Frontal cortex (tissue), 4 donors: Measurements from ENCODE around the gene SGTA. TPM values are rescaled to one million over a fixed set of nuclear protein-coding genes. Genes with fewer than 3 reads are reported as not detected.

Source experiments
- DNase-seq, 2 donors: peaks; one replicate each; pipeline ENCODE4 v3.0.0; 2012; ENCODE audit warnings: low spot score in 2 of 2
- FAIRE-seq: peaks from 2 replicates; lab custom pipeline; 2012; peaks lifted over from hg19 to GRCh38; lab: Jason Lieb, UNC
- total RNA-seq: library from RNA; depleted of rRNA; stranded (reverse); fragments of >200 nt; gene quantifications from one replicate; pipeline ENCODE4 v1.2.3, GENCODE V29; 2014
- donor health status: control.
- donor health status: control.
- donor health status: control.

The SGTA gene
- total RNA-seq, 1 donor from 2014 or later = 31.4 TPM

GRCh38 chr19:2732157-2732725, 50.8 kb downstream of the SGTA start:
- FAIRE-seq (no peak), DNase-seq (no peak)

GRCh38 chr19:2731181-2731995, 51.7 kb downstream of the SGTA start:
- FAIRE-seq (no peak), DNase-seq (no peak)

- no peak for FAIRE-seq
These were observed 52.9 kb downstream of the SGTA start for GRCh38 chr19:2729943-2730818.

DNA sequence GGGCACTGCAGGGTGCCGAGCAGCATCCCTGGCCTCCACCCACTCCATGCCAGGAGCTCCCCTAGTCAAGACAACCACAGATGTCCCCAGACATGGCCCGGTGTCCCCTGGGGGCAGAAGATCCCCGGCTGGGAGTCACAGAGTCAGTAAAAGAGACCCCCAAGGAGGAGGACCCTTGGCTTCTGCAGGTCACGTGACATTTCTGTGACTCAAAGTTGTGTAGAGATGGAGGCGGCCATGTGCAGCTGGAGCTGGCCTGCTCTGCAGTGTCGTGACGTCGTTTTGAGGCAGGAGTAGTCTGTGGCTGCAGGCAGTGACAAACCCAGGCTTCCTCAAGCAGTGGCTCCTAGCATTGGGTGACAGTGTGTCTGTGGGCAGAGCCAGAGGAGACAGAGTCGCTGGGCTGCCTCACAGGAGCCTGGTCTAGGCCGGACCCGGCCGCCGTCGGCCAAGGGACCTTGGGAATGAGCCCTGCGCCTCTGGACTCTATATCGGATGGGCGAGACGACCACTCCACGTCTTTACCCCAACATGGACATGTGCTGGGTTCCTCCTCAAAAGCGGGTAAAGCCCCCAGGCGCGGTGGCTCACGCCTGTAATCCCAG, 54.2 kb downstream of the SGTA start:
- FAIRE-seq (no peak), DNase-seq (no peak)

More at GRCh38 chr19:2729943-2730818, 52.9 kb downstream of the SGTA start:
- DNase-seq = no peak

DNA sequence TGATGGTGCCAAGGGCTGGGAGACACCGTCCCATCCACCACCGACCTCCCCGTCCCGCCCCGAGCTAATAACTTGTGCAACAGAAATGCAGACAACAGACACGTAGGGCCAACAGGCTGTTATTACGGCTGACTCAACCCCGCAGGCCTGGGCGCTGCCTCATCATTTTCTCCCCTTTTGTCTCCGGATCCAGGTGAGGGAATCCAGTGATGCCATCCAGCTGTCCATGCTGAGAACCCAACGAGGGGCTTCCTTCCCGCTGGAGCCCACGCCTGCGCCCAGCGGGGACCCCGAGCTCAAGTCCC, 55.5 kb downstream of the SGTA start:
- no peak for DNase-seq
- FAIRE-seq = no peak

- DNase-seq = no peak
- FAIRE-seq = no peak
These were observed 56.0 kb downstream of the SGTA start for GRCh38 chr19:2726904-2727639.

DNA sequence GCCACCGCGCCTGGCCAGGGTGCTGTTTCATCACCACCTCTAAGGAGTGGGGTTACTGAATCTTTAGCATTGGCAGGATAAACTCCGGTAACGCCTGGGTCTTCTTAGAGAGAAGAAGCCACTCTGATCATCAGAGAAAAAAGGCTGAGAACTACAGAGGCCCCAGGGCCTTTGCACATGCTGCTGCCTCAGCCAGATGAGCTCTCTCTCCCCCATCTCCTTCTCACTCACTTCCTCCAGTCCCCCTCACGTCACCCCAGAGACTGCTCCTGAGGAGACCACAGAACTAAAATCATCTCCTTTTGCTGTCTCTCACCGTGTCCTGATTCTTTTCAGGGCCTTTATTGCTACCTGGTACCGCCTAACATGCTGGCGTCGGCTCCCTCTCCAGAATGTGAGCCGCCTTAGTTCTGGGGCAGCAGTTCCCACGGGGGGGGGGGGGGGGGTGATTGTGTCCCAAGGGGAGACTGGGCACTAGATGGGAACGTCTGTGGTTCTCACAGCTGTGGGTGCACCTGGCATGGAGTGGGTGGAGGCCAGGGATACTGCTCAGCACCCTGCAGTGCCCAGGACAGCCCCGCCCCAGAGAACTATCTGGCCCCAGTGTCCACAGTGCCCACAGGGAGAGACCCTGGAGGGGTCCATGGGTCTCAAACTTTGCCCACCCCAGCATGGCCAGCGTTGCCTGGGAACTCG, 56.8 kb downstream of the SGTA start:
- FAIRE-seq (no peak), DNase-seq (no peak)

DNA sequence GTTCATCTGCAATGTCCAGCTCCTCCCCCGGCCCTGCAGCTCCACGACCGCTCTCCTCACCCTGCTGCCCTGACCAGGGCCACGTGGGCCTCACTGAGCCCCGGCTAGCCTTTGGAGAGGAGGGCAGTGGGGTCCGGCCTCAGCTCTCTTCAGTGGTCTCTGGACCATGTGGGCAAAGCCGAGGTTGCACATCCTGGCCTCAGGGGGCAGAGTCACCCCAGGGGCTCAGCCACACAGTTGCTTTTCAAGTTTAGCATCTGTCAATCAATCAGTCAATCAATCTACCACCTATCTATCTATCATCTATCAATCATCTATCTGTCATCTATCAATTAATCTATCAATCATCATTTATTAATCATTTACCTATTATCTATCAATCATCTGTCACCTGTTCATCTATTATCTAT, 58.9 kb downstream of the SGTA start:
- FAIRE-seq (no peak), DNase-seq (no peak)

- no peak for FAIRE-seq
These were observed 59.3 kb downstream of the SGTA start for GRCh38 chr19:2723747-2724146.

GRCh38 chr19:2723345-2723715, 59.7 kb downstream of the SGTA start:
- no peak for DNase-seq
- no peak for FAIRE-seq

More at GRCh38 chr19:2723747-2724146, 59.3 kb downstream of the SGTA start:
- no peak for DNase-seq

DNA sequence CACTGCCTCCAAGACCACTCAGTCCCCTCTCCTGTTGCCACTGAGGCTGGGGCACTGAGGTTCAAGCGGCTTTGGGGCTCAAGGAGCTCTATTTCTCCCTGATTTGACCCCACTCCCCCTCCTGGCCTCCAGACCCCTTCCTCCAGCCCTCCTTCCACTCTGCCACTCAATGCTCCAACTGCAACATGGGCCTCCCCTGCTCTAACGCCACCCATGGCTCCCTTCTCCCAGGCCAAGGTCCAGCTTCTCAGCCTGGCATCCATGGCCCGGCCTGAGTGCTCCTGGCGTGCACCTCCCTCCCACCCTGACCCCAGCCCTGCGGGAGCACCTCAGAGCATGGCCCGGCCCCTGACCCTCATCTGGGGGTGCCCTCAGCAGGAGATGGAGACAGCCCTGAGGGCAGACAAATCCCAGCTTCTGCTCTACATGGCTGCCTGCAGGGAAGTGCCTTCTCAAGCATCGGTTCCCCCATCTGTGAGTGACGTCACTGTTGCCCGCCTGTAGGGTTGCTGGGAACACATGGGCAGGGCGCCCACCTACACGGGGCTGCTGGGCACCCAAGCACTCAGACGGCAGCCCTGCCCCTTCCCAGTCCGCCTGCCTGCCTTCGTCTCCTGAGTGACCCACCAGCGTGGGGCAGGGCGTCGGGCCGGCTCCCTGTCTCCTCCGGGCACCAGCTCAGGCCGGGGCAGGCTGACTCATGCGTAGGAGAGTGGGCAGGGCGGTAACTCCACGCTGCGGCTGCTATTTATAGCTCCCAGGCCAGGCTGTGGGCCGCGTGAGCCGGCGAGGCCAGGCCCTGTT, 60.3 kb downstream of the SGTA start:
- FAIRE-seq = no peak
- peak in 1 of 2 donors; percentile 80 for DNase-seq

DNA sequence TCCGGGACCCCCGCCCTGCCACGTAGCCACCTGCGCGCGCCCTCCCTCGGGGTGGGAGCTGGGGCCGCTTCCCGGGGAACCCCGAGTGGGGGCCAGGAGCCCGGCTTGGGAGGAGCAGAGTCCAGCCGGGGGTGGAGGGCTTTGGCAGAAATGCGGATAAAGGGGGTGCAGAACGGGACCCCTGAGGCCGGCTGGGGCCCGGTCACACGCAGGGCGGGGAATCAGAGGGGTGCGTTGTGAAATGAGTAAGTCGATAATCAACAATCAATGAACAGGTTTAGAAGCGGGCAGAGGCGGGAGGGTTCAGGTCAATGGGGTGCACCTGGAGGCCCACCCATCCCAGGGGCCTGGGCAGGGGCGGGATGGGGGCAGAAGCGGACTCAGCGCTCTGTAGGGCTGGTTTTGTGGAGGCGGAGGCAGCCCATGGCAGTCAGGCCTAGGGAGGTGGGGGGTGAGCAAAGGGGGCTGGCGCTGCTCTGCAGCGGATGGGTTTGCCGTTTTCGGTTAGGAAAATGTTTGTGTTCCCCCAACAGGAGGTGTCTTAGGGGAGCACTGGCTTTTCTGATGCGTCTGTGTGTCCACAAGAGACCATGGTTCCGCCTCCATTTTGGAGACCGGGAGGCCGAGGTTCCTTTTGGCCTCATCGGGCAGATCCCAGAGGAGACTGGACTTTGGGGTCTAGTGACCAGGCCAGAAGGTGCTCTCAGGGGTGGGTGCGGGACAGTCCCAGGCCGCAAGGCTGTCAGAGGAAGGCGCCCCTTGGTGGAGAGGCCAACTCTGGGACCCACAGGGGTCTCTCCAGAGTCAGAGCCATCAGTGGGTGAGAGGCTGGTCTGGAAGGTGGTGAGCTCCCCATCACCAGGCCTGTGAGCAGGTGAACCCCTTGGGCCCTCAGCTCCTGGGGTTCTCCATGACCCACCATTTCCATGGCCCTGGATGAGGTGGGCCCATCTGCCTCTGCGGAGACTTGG, 61.2 kb downstream of the SGTA start:
- no peak for DNase-seq
- FAIRE-seq = no peak

- DNase-seq = peak; percentile 65 to 67
- no peak for FAIRE-seq
These were observed 62.1 kb downstream of the SGTA start, which contains the start of gene DIRAS1 for GRCh38 chr19:2720777-2721569. DIRAS1 (minus strand) TSS chr19:2721372; CDS start chr19:2717806, 3,566 bp downstream.

DNA sequence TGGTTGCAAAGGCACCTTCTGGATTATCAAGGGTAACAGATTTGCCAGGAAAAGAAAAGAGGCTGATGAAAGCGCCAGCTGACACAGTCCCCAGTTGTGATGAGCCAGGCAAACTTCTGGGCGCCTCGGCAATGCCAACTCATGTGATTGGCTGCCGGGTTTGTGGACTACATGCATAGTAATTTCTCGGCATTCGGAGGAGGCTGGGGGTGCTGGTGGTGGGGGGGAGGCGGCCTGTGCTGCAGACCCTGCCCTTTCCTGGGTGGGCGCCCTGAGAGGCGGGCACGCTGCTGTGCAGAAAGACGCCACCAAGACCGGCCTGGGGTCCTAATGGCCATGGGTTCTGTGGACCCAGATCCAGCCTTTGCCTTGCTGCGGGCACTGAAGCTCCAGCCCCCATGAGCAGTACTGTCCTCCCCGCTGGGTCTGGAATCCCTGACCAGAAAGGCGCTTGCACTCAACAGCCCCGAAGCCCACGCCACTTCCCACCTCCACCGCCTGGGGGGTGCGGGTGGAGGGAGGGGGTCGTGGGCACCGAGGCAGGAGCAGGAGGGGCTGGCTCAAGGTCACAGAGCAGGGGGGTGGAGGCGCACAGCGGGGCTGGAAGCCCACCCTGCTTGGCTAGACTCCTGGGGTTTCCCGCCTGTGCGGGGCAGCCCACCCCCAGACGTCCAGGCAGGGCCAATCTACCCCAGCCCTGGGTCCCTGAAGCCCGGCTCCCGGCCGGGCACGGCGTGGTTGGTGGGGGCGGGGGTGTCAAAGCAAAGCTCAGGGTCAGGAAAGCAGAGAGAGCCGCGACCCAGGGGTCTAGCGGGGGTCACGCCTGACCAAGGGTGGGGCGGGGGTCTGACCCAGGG, 62.9 kb downstream of the SGTA start:
- FAIRE-seq = no peak
- DNase-seq = peak in 1 of 2 donors; percentile 71

DNA sequence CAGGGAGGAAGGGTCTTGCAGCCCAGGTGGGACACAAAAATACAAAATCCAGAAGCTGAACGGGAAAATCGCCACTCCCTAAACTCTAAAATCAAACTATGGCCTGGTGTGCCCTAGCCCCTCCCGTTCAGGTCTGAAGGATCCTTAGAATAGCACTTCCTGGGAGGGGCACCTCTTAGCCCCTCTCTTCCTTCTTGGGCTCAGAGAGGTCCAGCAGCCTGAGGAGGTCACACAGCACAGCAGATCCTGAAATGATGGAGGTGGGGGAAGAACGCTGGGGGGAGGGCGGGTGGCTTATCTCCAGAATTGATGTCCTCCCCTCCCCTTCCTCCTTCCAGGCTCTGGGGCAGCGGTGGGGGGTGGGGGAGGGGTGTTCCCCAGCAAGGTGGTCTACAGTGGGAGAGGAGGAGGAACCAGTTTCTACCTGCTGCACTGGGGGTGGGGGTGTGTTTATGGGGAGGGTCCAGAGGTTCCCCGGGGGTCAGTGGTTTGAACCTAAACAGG, 63.8 kb downstream of the SGTA start:
- DNase-seq = no peak
- FAIRE-seq = no peak
